GM12875 (cell line): ENCODE measurements around the gene GLYR1.

Experiments
- H3K4me3 ChIP-seq: one replicate; pipeline ENCODE4 v1.5.1; 2011; ENCODE audit warnings: low read depth, low read length, control low read depth
- CTCF ChIP-seq: IDR thresholded peaks from 2 replicates; pipeline ENCODE4 v1.5.1; 2011; ENCODE audit warnings: low read depth, mild to moderate bottlenecking, control low read depth, inconsistent platforms, low read length, moderate library complexity, borderline replicate concordance; ENCODE audit not compliant: insufficient read depth

Gene GLYR1

GRCh38 chr16:4876646-4877379, 29.7 kb upstream of the GLYR1 start:
- H3K4me3 ChIP-seq: no peak overlapping the region
- no peak for TF ChIP-seq CTCF

- TF ChIP-seq CTCF: no peak
- no peak overlapping the region for H3K4me3 ChIP-seq
Observed at GRCh38 chr16:4874666-4875065, 27.6 kb upstream of the GLYR1 start.

GRCh38 chr16:4873091-4873490, 26.0 kb upstream of the GLYR1 start:
- no peak overlapping the region for H3K4me3 ChIP-seq
- TF ChIP-seq CTCF: no peak

- H3K4me3 ChIP-seq: no peak overlapping the region
- no peak for TF ChIP-seq CTCF
Observed at GRCh38 chr16:4871071-4871470, 24.0 kb upstream of the GLYR1 start.

GRCh38 chr16:4870138-4870671, 23.1 kb upstream of the GLYR1 start:
- H3K4me3 ChIP-seq: no peak overlapping the region
- no peak for TF ChIP-seq CTCF

- H3K4me3 ChIP-seq: no peak overlapping the region
- no peak for TF ChIP-seq CTCF
Observed at GRCh38 chr16:4869147-4869805, 22.2 kb upstream of the GLYR1 start.

- no peak overlapping the region for H3K4me3 ChIP-seq
- TF ChIP-seq CTCF: no peak
Observed at GRCh38 chr16:4868535-4868934, 21.4 kb upstream of the GLYR1 start.
